Neural progenitor cell (in vitro differentiated cells): ENCODE results near the gene OGFOD1.

ENCODE experiments used
- CTCF ChIP-seq: fragments of 200-600 bp; sonication (generic); IDR thresholded peaks from 2 replicates; pipeline ENCODE4 v1.5.1; 2017; ENCODE audit warnings: antibody characterized with exemption, mild to moderate bottlenecking
- EZH2 ChIP-seq: fragments of 200-600 bp; sonication (generic); IDR thresholded peaks from 2 replicates; pipeline ENCODE4 v1.6.1; 2017; ENCODE audit warnings: antibody characterized with exemption, mild to moderate bottlenecking, moderate library complexity

- TF ChIP-seq CTCF = no peak
- TF ChIP-seq EZH2 = no peak
Measured at GRCh38 chr16:56414366-56414765, 37.0 kb upstream of the OGFOD1 start.
